Measurements from ENCODE around the gene USP50.
"Not testable (repeated sequence)": the region's sequence is repeated elsewhere in the genome, so short reads cannot be mapped to it uniquely, and the experiment has no call there.

- not testable (repeated sequence) for TF ChIP-seq CTCF, POLR2A (IDR thresholded peaks at IDR 0.05)
Observed at GRCh38 chr15:50494547-50494946, 51.9 kb downstream of the USP50 start.

Data from lower leg skin (tissue), 3 donors.